AG04449 (cell line): Measurements from ENCODE around the gene UBE2E1.
"Not testable (repeated sequence)": the region's sequence is repeated elsewhere in the genome, so short reads cannot be mapped to it uniquely, and the experiment has no call there.

Experiments used
- CTCF ChIA-PET: fragments of 350-600 bp; formaldehyde crosslinking; extraction: SDS; loops from one replicate; lab custom pipeline; 2021; ENCODE audit warnings: antibody characterized with exemption; lab: Yijun Ruan, JAX
- POLR2A ChIA-PET: fragments of 400-600, 350-600 bp; formaldehyde crosslinking; extraction: SDS; loops from one replicate; lab custom pipeline; 2020; ENCODE audit warnings: antibody characterized with exemption, inconsistent platforms; lab: Yijun Ruan, JAX
- DNase-seq: peaks from one replicate; pipeline ENCODE4 v3.0.0-alpha.2; 2010; ENCODE audit warnings: low read depth, low spot score
- H3K4me3 ChIP-seq: 2 replicates; pipeline ENCODE4 v1.5.1; 2011; ENCODE audit warnings: low read depth, mild to moderate bottlenecking, control low read depth, low read length
- TF ChIP-seq, protein P1 (sequence below): IDR thresholded peaks from one replicate; pipeline ENCODE4 v1.5.1; 2011; ENCODE audit warnings: mild to moderate bottlenecking, moderate library complexity, low read length, control low read depth, inconsistent platforms; ENCODE audit not compliant: insufficient read depth; ENCODE audit errors: missing control alignments

UBE2E1 gene

DNA sequence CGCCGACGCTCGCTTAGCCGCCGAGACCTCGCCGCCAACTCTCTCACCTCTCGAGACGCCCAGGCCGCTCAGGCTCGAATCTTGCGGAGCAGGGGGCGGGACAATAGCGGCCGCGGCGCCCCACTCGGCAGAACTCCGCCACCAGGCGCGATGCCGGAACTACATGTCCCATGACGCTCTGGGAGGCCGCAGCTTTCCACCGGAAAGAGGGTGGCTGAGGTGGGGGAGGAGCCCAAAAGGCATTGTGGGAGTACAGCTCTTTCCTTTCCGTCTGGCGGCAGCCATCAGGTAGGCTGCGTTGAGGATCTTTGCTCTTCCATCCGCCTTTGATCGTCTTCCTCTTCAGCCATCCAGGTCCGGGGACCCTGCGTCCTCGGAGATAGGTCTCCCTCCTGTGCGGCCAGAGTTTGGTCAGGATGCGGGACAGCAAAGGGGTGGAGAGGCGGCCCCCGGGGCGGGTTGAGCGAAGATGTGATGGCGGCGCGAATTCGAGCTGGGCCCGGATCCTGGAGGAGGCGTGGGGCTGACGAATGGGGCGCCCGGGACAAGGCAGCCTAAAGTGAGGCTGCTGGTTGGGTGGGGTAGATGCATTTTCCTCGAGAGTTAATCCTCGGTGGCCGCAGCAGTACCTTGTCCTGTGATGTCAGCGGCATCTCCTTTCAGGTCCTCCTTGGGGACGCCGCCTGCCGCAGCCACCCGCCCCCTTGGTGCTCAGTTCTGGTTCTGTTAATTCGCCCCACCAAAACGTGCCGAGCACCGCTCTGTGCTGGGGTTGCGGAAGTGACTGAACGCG is 111.3 kb downstream of the UBE2E1 start, which contains the start of the genes NKIRAS1 and RPL15:
Gene NKIRAS1, minus strand, starts transcription at position 105 of the 793 bp plus-strand sequence. CDS start 6,086 bp downstream, outside the sequence.
Gene RPL15, plus strand, starts transcription at position 247 of the 793 bp plus-strand sequence. CDS start 728 bp downstream, outside the sequence.
- DNase-seq = peak; percentile 73
- peak within 1 kb of the TSS; percentile 95 for H3K4me3 ChIP-seq
- CTCF ChIA-PET = interaction anchor here (1.2 to 1.7 kb wide), 2 partner anchors 23 to 24 kb away, joined by 4 to 5 read pairs; no protein-coding TSS in a partner anchor
- POLR2A ChIA-PET = interaction anchor here (0.6 to 3.3 kb wide), 34 partner anchors 10 to 338 kb away, joined by 3 to 35 read pairs (median 3); no protein-coding TSS in a partner anchor
- TF ChIP-seq, protein P1, sequence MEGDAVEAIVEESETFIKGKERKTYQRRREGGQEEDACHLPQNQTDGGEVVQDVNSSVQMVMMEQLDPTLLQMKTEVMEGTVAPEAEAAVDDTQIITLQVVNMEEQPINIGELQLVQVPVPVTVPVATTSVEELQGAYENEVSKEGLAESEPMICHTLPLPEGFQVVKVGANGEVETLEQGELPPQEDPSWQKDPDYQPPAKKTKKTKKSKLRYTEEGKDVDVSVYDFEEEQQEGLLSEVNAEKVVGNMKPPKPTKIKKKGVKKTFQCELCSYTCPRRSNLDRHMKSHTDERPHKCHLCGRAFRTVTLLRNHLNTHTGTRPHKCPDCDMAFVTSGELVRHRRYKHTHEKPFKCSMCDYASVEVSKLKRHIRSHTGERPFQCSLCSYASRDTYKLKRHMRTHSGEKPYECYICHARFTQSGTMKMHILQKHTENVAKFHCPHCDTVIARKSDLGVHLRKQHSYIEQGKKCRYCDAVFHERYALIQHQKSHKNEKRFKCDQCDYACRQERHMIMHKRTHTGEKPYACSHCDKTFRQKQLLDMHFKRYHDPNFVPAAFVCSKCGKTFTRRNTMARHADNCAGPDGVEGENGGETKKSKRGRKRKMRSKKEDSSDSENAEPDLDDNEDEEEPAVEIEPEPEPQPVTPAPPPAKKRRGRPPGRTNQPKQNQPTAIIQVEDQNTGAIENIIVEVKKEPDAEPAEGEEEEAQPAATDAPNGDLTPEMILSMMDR = peak; percentile 54

DNA sequence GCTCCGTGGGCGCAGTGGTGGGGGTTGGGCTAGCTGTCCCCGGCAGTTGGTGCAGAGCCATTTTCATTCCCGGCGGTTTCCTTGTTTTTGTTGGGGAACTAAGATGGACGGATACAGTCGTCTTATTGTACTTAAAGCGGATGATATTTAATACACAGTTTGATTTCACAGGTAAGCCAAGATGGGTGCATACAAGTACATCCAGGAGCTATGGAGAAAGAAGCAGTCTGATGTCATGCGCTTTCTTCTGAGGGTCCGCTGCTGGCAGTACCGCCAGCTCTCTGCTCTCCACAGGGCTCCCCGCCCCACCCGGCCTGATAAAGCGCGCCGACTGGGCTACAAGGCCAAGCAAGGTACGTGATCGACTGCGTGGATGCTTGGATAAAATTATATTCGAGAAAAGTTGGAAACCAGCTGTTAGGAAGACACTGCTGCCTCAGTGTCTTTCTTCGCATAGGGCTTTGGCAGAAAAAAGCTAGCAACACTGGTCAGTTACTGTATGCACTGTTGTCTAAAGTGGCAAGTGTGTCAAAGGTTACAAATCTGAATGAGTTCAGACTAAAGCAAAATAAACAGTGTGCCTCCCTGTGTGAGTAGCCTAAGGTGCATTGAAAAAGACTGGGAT is 112.0 kb downstream of the UBE2E1 start:
- ChIA-PET CTCF (interaction anchor here (1.2 to 1.7 kb wide), 2 partner anchors 23 to 24 kb away, joined by 4 to 5 read pairs; no protein-coding TSS in a partner anchor), POLR2A (interaction anchor here (0.5 to 3.3 kb wide), 9 partner anchors 9 to 1193 kb away, joined by 3 to 35 read pairs (median 6); no protein-coding TSS in a partner anchor)
- DNase-seq = not testable (repeated sequence)

DNA sequence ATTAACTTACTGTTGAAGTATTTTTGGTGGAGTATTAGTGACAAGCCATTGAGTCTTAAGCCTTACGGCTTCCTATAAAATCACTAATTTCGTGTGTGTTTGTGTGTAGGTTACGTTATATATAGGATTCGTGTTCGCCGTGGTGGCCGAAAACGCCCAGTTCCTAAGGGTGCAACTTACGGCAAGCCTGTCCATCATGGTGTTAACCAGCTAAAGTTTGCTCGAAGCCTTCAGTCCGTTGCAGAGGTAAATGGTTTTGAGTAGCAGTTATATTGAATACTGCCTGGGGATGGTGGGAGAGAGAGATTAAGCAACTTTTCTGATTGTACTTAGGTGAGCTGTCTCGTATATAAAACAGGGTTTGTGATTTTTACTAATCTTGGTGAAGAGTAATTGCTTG is 112.6 kb downstream of the UBE2E1 start:
- CTCF ChIA-PET = interaction anchor here (1.7 kb wide), 1 partner anchor 23 kb away, joined by 5 read pairs; no protein-coding TSS in a partner anchor
- POLR2A ChIA-PET = interaction anchor here (0.5 to 3.3 kb wide), 4 partner anchors 9 to 1193 kb away, joined by 3 to 35 read pairs (median 3); no protein-coding TSS in a partner anchor
- DNase-seq = not testable (repeated sequence)

More for the DNA sequence above, 112.0 kb downstream of the UBE2E1 start:
- H3K4me3 ChIP-seq = peak overlapping the region; percentile 95

DNA sequence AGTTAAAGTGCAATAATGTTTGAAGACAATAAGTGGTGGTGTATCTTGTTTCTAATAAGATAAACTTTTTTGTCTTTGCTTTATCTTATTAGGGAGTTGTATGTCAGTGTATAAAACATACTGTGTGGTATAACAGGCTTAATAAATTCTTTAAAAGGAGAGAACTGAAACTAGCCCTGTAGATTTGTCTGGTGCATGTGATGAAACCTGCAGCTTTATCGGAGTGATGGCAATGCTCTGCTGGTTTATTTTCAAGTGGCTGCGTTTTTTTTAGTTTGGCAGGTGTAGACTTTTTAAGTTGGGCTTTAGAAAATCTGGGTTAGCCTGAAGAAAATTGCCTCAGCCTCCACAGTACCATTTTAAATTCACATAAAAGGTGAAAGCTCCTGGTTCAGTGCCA is 113.9 kb downstream of the UBE2E1 start:
- ChIA-PET POLR2A (no interaction called here), CTCF (no interaction called here)
- no peak for DNase-seq
- H3K4me3 ChIP-seq = no peak overlapping the region
- TF ChIP-seq, protein P1 = no peak

More for the DNA sequence above, 112.6 kb downstream of the UBE2E1 start:
- peak overlapping the region; percentile 95 for H3K4me3 ChIP-seq

DNA sequence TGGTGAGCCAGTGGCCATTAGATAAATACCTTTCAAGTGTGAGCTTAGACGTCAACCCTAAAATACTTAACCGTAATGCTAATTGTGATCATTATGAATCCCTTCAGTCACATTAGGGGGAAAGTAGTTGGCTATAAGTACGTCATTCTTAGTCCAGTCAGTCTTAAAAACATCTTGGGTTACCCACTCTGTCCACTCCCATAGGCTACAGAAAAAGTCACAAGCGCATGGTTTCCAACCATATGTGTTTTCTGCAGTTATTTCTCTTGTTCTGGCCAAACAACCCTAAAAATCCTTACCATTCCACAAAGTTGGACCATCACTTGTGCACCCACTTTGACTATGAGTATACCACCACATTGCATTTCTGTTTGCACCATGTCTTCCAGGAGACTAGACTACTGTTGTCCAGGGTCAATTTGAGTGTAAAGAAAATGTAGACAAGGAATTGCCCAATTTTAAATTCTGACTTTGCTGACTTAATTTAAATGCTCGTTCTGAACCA is 114.4 kb downstream of the UBE2E1 start:
- ChIA-PET CTCF (no interaction called here), POLR2A (no interaction called here)
- H3K4me3 ChIP-seq = no peak overlapping the region
- DNase-seq = no peak
- TF ChIP-seq, protein P1 = no peak

DNA sequence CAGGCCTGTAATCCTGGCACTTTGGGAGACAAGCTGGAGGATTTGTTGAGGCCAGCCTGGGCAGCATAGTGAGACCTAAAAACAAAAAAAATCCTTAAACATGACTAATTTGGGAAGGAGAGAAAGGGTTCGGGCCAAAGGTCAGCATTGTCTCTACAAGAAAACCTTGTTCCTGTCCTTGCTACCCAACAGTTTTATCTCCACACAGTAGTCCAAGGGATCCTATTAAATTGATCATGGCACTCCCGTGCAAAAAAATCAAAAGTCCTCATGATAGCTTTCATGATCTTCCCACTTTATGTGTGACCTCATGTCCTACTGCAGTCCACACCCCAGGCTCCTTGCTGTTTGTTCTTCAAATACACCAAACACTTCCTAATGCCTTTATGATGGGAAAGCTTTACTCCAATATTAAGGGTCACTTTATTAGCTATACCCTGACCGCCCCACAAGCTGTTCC is 115.3 kb downstream of the UBE2E1 start:
- TF ChIP-seq, protein P1 = no peak
- CTCF ChIA-PET = no interaction called here
- DNase-seq = no peak
- H3K4me3 ChIP-seq = no peak overlapping the region
- POLR2A ChIA-PET = interaction anchor here (0.7 kb wide), 1 partner anchor 293 kb away, joined by 3 read pairs; no protein-coding TSS in a partner anchor
